Hepatocyte (in vitro differentiated cells): Measurements from ENCODE around the gene LRMDA. TPM values are rescaled to one million over a fixed set of nuclear protein-coding genes. Genes with fewer than 3 reads are reported as not detected.

Source experiments
- DNase-seq: peaks from one replicate; pipeline ENCODE4 v3.0.0-alpha.2; 2016; ENCODE audit warnings: low spot score
- H2AFZ ChIP-seq: fragments of 200-600 bp; sonication (generic); 2 replicates; pipeline ENCODE4 v1.6.0; 2016; ENCODE audit warnings: antibody characterized with exemption, mild to moderate bottlenecking
- H3K27ac ChIP-seq: fragments of 200-600 bp; sonication (generic); 2 replicates; pipeline ENCODE4 v1.5.1; 2016; ENCODE audit warnings: mild to moderate bottlenecking
- H3K27me3 ChIP-seq: fragments of 200-600 bp; sonication (generic); 2 replicates; pipeline ENCODE4 v1.6.1; 2016
- H3K36me3 ChIP-seq: fragments of 200-600 bp; sonication (generic); replicated peaks from 2 replicates; pipeline ENCODE4 v1.5.1; 2016; ENCODE audit warnings: low read depth; ENCODE audit not compliant: insufficient read depth
- H3K4me1 ChIP-seq: fragments of 200-600 bp; sonication (generic); 2 replicates; pipeline ENCODE4 v1.5.1; 2016; ENCODE audit warnings: mild to moderate bottlenecking, moderate library complexity; ENCODE audit not compliant: insufficient read depth
- H3K4me2 ChIP-seq: fragments of 200-600 bp; sonication (generic); 2 replicates; pipeline ENCODE4 v1.6.0; 2016
- H3K4me3 ChIP-seq: fragments of 200-600 bp; sonication (generic); 2 replicates; pipeline ENCODE4 v1.5.1; 2016; ENCODE audit warnings: mild to moderate bottlenecking
- H3K79me2 ChIP-seq: fragments of 200-600 bp; sonication (generic); 2 replicates; pipeline ENCODE4 v1.6.0; 2017; ENCODE audit warnings: mild to moderate bottlenecking
- H3K9me2 ChIP-seq: fragments of 200-600 bp; sonication (generic); replicated peaks from 2 replicates; pipeline ENCODE4 v1.6.0; 2017; ENCODE audit warnings: mild to moderate bottlenecking; ENCODE audit not compliant: insufficient read depth
- H3K9me3 ChIP-seq: fragments of 200-600 bp; sonication (generic); 2 replicates; pipeline ENCODE4 v1.5.1; 2016; ENCODE audit warnings: low read depth, mild to moderate bottlenecking
- H4K20me1 ChIP-seq: fragments of 200-600 bp; sonication (generic); 2 replicates; pipeline ENCODE4 v1.6.0; 2016; ENCODE audit warnings: mild to moderate bottlenecking; ENCODE audit not compliant: insufficient read depth, poor library complexity, severe bottlenecking
- CTCF ChIP-seq: fragments of 200-600 bp; sonication (generic); IDR thresholded peaks from 2 replicates; pipeline ENCODE4 v1.5.1; 2016; ENCODE audit warnings: antibody characterized with exemption, mild to moderate bottlenecking; ENCODE audit not compliant: poor library complexity
- EZH2 ChIP-seq: fragments of 200-600 bp; sonication (generic); IDR thresholded peaks from 2 replicates; pipeline ENCODE4 v1.6.1; 2016; ENCODE audit warnings: antibody characterized with exemption, mild to moderate bottlenecking, borderline replicate concordance
- EZH2phosphoT487 ChIP-seq: fragments of 200-600 bp; sonication (generic); IDR thresholded peaks from one replicate; pipeline ENCODE4 v1.6.1; 2018; ENCODE audit warnings: antibody characterized with exemption, mild to moderate bottlenecking, low read depth, moderate library complexity; ENCODE audit not compliant: unreplicated experiment, severe bottlenecking
- WGBS: methylation state at CpG from one replicate; pipeline ENCODE4 v1.1.6; 2016; ENCODE audit warnings: low lambda C conversion rate; ENCODE audit errors: missing lambda C conversion rate; 5-methylcytosine and 5-hydroxymethylcytosine counted together
- polyA plus RNA-seq: library from polyadenylated mRNA; unstranded; fragments of >200 nt; fragmentation: Nextera tagmentation; extraction: Ambion mirVana; gene quantifications from 2 replicates; pipeline ENCODE4 v1.2.1, GENCODE V29; 2016
- total RNA-seq: library from RNA; depleted of rRNA; stranded (reverse); fragments of >200 nt; gene quantifications from 2 replicates; pipeline ENCODE4 v1.2.3, GENCODE V29; 2014

LRMDA gene
- total and polyA plus RNA-seq, 2 experiments from 2014 or later = 5.6 to 15.7 TPM

GRCh38 chr10:75548356-75548755, 116.9 kb downstream of the LRMDA start:
- Histone ChIP-seq H3K4me3 (no peak overlapping the region), H2AFZ (no peak overlapping the region), H3K4me1 (peaks cover 19% of the 10 kb centered on the region), H3K27me3 (no peaks in the 10 kb centered on the region), H3K4me2 (no peak overlapping the region), H3K27ac (no peak overlapping the region), H3K9me3 (no peaks in the 10 kb centered on the region), H3K79me2 (no peaks in the 10 kb centered on the region), H4K20me1 (no peaks in the 10 kb centered on the region), H3K9me2 (no peaks in the 10 kb centered on the region), H3K36me3 (no peaks in the 10 kb centered on the region)
- 100% methylated on average over 1 of the region's 1 CpG for WGBS
- DNase-seq = no peak
- TF ChIP-seq EZH2phosphoT487 (no peak), CTCF (no peak), EZH2 (no peak)

GRCh38 chr10:75550191-75550590, 118.8 kb downstream of the LRMDA start:
- Histone ChIP-seq H3K36me3 (no peaks in the 10 kb centered on the region), H3K9me3 (no peaks in the 10 kb centered on the region), H3K79me2 (no peaks in the 10 kb centered on the region), H3K4me2 (no peak overlapping the region), H3K4me1 (peaks cover 7% of the 10 kb centered on the region), H3K27me3 (no peaks in the 10 kb centered on the region), H2AFZ (no peak overlapping the region), H4K20me1 (no peaks in the 10 kb centered on the region), H3K9me2 (no peaks in the 10 kb centered on the region), H3K27ac (no peak overlapping the region), H3K4me3 (no peak overlapping the region)
- TF ChIP-seq EZH2phosphoT487 (no peak), CTCF (no peak), EZH2 (no peak)
- no peak for DNase-seq

- Histone ChIP-seq H3K9me2 (no peaks in the 10 kb centered on the region), H2AFZ (no peak overlapping the region), H3K9me3 (no peaks in the 10 kb centered on the region), H3K79me2 (no peaks in the 10 kb centered on the region), H3K27me3 (no peaks in the 10 kb centered on the region), H3K36me3 (no peaks in the 10 kb centered on the region), H3K4me1 (peaks cover 1% of the 10 kb centered on the region), H3K27ac (no peak overlapping the region), H4K20me1 (no peaks in the 10 kb centered on the region), H3K4me3 (no peak overlapping the region), H3K4me2 (no peak overlapping the region)
- TF ChIP-seq CTCF (no peak), EZH2phosphoT487 (no peak), EZH2 (no peak)
- 100% methylated on average over 1 of the region's 1 CpG for WGBS
- no peak for DNase-seq
Observed at GRCh38 chr10:75552171-75552570, 120.7 kb downstream of the LRMDA start.

GRCh38 chr10:75553550-75553949, 122.1 kb downstream of the LRMDA start:
- TF ChIP-seq EZH2phosphoT487 = no peak
- TF ChIP-seq CTCF = no peak
- no peak for TF ChIP-seq EZH2
- WGBS = 91% methylated on average over 1 of the region's 1 CpG
- H4K20me1 ChIP-seq = no peaks in the 10 kb centered on the region

More at GRCh38 chr10:75553550-75553949, 122.1 kb downstream of the LRMDA start:
- no peaks in the 10 kb centered on the region for H3K27me3 ChIP-seq
- H2AFZ ChIP-seq = no peak overlapping the region
- H3K4me2 ChIP-seq = no peak overlapping the region
- no peaks in the 10 kb centered on the region for H3K79me2 ChIP-seq
- no peaks in the 10 kb centered on the region for H3K36me3 ChIP-seq
- no peaks in the 10 kb centered on the region for H3K4me1 ChIP-seq
- no peak overlapping the region for H3K4me3 ChIP-seq
- no peak overlapping the region for H3K27ac ChIP-seq
- no peak for DNase-seq
- H3K9me2 ChIP-seq = no peaks in the 10 kb centered on the region
- no peaks in the 10 kb centered on the region for H3K9me3 ChIP-seq
